Measurements from ENCODE around the gene RBM10. TPM values are rescaled to one million over a fixed set of nuclear protein-coding genes. Genes with fewer than 3 reads are reported as not detected.

Gene RBM10
- total RNA-seq, 1 donor from 2014 or later = 35.9 TPM

DNA sequence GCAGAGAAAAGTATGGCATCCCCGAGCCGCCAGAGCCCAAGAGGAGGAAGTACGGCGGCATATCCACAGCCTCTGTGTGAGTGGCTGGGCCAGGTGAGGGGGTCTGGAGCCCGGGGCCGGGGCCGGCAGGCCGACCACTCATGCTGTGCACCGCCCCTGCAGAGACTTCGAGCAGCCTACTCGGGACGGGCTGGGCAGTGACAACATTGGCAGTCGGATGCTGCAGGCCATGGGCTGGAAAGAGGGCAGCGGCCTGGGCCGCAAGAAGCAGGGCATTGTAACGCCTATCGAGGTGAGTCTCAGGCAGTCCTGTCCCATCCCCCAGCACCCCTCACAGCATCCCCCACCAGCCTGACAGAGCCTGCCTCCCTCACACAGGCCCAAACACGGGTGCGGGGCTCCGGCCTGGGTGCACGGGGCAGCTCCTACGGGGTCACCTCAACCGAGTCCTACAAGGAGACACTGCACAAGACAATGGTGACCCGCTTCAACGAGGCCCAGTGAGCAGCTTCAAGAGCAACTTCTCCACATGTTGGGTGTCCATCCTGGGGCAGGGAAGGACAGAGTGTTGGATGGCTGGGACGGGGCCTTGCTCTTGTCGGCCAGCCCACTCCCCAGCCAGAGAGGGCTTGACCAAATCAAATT is 41.2 kb downstream of the RBM10 start:
- Mint-ChIP-seq H3K4me1 (ENCODE audit: low read depth, unreplicated experiment) (no peaks in the 10 kb centered on the region), H3K4me3 (ENCODE audit: unreplicated experiment) (no peak overlapping the region), H3K9me3 (ENCODE audit: unreplicated experiment) (no peaks in the 10 kb centered on the region), H3K27me3 (ENCODE audit: low read depth, unreplicated experiment) (no peaks in the 10 kb centered on the region), H3K27ac (ENCODE audit: unreplicated experiment) (no peak overlapping the region), H3K36me3 (ENCODE audit: low read depth, unreplicated experiment) (no peaks in the 10 kb centered on the region)
- TF ChIP-seq, protein P1, sequence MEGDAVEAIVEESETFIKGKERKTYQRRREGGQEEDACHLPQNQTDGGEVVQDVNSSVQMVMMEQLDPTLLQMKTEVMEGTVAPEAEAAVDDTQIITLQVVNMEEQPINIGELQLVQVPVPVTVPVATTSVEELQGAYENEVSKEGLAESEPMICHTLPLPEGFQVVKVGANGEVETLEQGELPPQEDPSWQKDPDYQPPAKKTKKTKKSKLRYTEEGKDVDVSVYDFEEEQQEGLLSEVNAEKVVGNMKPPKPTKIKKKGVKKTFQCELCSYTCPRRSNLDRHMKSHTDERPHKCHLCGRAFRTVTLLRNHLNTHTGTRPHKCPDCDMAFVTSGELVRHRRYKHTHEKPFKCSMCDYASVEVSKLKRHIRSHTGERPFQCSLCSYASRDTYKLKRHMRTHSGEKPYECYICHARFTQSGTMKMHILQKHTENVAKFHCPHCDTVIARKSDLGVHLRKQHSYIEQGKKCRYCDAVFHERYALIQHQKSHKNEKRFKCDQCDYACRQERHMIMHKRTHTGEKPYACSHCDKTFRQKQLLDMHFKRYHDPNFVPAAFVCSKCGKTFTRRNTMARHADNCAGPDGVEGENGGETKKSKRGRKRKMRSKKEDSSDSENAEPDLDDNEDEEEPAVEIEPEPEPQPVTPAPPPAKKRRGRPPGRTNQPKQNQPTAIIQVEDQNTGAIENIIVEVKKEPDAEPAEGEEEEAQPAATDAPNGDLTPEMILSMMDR (IDR thresholded peaks at IDR 0.05; ENCODE audit: insufficient read depth, low read depth, low read length) = no peak
- Histone ChIP-seq H3K9ac (ENCODE audit: low read length) (no peak overlapping the region), H3K36me3 (ENCODE audit: insufficient read depth, low read length) (peaks cover 2% of the 10 kb centered on the region), H3K9me3 (ENCODE audit: insufficient read depth, low read depth, low read length) (no peaks in the 10 kb centered on the region), H3K4me3 (ENCODE audit: insufficient read depth, low read depth, low read length) (no peak overlapping the region), H2AFZ (ENCODE audit: low read depth, low read length) (no peak overlapping the region), H3K4me1 (ENCODE audit: insufficient read depth, low read length) (no peaks in the 10 kb centered on the region), H4K20me1 (ENCODE audit: insufficient read depth, low read length) (peaks cover 9% of the 10 kb centered on the region), H3K27ac (ENCODE audit: low read depth, low read length) (no peak overlapping the region), H3K27me3 (ENCODE audit: insufficient read depth, low read length) (no peaks in the 10 kb centered on the region), H3K4me2 (ENCODE audit: low read length) (no peak overlapping the region), H3K79me2 (ENCODE audit: insufficient read depth, low read length) (peaks cover 2% of the 10 kb centered on the region)
- DNase-seq (ENCODE audit: low read depth) (no peak), FAIRE-seq (no peak)

DNA sequence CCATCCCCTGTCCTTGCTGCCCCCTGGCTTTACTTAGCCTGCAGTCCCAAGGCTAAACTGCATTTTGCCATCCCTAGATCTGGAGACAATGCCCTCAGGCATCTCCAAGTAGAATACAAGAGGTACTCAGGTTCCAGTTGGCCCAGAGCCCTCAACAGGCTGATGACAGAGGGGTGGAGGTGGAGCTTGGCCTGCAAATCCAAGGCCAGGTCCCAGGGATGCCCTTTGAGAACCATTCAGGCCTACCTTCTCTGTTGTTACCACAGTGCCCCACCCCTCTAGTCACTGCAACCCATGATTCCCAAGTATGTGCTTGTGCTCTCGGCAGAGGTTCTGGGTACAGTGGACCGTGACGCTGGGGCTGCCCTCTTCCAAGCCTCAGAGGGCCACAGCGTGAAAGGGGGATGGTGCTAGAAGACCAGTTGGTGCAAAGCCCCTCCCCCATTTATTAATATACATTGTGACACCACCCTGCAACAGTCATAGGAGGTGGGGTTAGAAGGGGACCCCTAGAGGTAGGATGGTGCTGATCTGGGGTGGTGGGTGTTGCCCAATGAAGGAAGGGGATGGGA is 42.2 kb downstream of the RBM10 start:
- Histone ChIP-seq H4K20me1 (ENCODE audit: insufficient read depth, low read length) (peaks cover 6% of the 10 kb centered on the region), H3K4me3 (ENCODE audit: insufficient read depth, low read depth, low read length) (no peak overlapping the region), H3K27me3 (ENCODE audit: insufficient read depth, low read length) (no peaks in the 10 kb centered on the region), H3K79me2 (ENCODE audit: insufficient read depth, low read length) (peaks cover 11% of the 10 kb centered on the region), H3K4me1 (ENCODE audit: insufficient read depth, low read length) (no peaks in the 10 kb centered on the region), H3K4me2 (ENCODE audit: low read length) (no peak overlapping the region), H3K36me3 (ENCODE audit: insufficient read depth, low read length) (peaks cover 2% of the 10 kb centered on the region), H3K27ac (ENCODE audit: low read depth, low read length) (no peak overlapping the region), H2AFZ (ENCODE audit: low read depth, low read length) (no peak overlapping the region), H3K9ac (ENCODE audit: low read length) (no peak overlapping the region), H3K9me3 (ENCODE audit: insufficient read depth, low read depth, low read length) (no peaks in the 10 kb centered on the region)
- FAIRE-seq (no peak), DNase-seq (ENCODE audit: low read depth) (no peak)
- H3K27me3 Mint-ChIP-seq (ENCODE audit: low read depth, unreplicated experiment) = no peaks in the 10 kb centered on the region
- no peaks in the 10 kb centered on the region for H3K9me3 Mint-ChIP-seq (ENCODE audit: unreplicated experiment)
- H3K4me3 Mint-ChIP-seq (ENCODE audit: unreplicated experiment) = no peak overlapping the region
- H3K4me1 Mint-ChIP-seq (ENCODE audit: low read depth, unreplicated experiment) = no peaks in the 10 kb centered on the region
- no peaks in the 10 kb centered on the region for H3K36me3 Mint-ChIP-seq (ENCODE audit: low read depth, unreplicated experiment)
- H3K27ac Mint-ChIP-seq (ENCODE audit: unreplicated experiment) = no peak overlapping the region
- TF ChIP-seq, protein P1 (IDR thresholded peaks at IDR 0.05; ENCODE audit: insufficient read depth, low read depth, low read length) = no peak
- TF ChIP-seq EZH2 (IDR thresholded peaks at IDR 0.05; ENCODE audit: insufficient read depth, low read length) = no peak

DNA sequence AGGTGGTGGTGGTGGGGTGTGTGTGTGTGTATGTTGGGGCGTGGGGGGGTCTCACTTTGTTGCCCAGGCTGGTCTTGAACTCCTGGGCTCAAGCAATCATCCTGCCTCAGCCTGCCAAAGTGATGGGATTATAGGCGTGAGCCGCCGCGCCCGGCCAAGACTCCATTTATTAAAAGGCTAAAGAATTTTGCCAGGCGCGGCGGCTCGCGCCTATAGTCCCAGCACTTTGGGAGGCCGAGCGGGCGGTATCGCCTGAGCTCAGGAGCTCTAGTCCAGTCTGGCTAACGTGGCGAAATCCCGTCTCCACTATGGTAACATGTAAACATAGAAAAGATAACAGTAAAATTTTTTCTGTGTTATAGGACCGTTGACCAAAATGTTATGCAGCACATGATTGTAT is 44.9 kb downstream of the RBM10 start:
- TF ChIP-seq EZH2 (IDR thresholded peaks at IDR 0.05; ENCODE audit: insufficient read depth, low read length) = no peak
- TF ChIP-seq, protein P1 (IDR thresholded peaks at IDR 0.05; ENCODE audit: insufficient read depth, low read depth, low read length) = no peak
- Histone ChIP-seq H3K79me2 (ENCODE audit: insufficient read depth, low read length) (peaks cover 24% of the 10 kb centered on the region), H3K27me3 (ENCODE audit: insufficient read depth, low read length) (no peaks in the 10 kb centered on the region), H3K9me3 (ENCODE audit: insufficient read depth, low read depth, low read length) (no peaks in the 10 kb centered on the region), H3K4me3 (ENCODE audit: insufficient read depth, low read depth, low read length) (no peak overlapping the region), H3K4me2 (ENCODE audit: low read length) (no peak overlapping the region), H3K4me1 (ENCODE audit: insufficient read depth, low read length) (peaks cover 6% of the 10 kb centered on the region), H4K20me1 (ENCODE audit: insufficient read depth, low read length) (peaks cover 8% of the 10 kb centered on the region), H2AFZ (ENCODE audit: low read depth, low read length) (no peak overlapping the region), H3K27ac (ENCODE audit: low read depth, low read length) (no peak overlapping the region), H3K9ac (ENCODE audit: low read length) (no peak overlapping the region), H3K36me3 (ENCODE audit: insufficient read depth, low read length) (peaks cover 2% of the 10 kb centered on the region)
- no peak overlapping the region for H3K27ac Mint-ChIP-seq (ENCODE audit: unreplicated experiment)
- DNase-seq (ENCODE audit: low read depth) = no peak
- H3K36me3 Mint-ChIP-seq (ENCODE audit: low read depth, unreplicated experiment) = no peaks in the 10 kb centered on the region
- no peak overlapping the region for H3K4me3 Mint-ChIP-seq (ENCODE audit: unreplicated experiment)
- no peaks in the 10 kb centered on the region for H3K27me3 Mint-ChIP-seq (ENCODE audit: low read depth, unreplicated experiment)
- H3K4me1 Mint-ChIP-seq (ENCODE audit: low read depth, unreplicated experiment) = peaks cover 9% of the 10 kb centered on the region
- no peak for FAIRE-seq
- H3K9me3 Mint-ChIP-seq (ENCODE audit: unreplicated experiment) = no peaks in the 10 kb centered on the region

All from astrocyte (in vitro differentiated cells and primary cell).